K562 (cell line): ENCODE results near the gene NTSR1. TPM values are rescaled to one million over a fixed set of nuclear protein-coding genes. Genes with fewer than 3 reads are reported as not detected.

Experiments used
- CBX3 ChIP-seq, 2 experiments: IDR thresholded peaks; 1 replicate in 1 of 2; 2 replicates in 1 of 2; pipeline ENCODE4 v1.6.1; 2012; ENCODE audit warnings: inconsistent platforms in 2 of 2, low read length in 2 of 2, borderline replicate concordance in 1 of 2, control low read depth in 1 of 2
- CEBPB ChIP-seq: fragments of 450-650 bp; IDR thresholded peaks from 2 replicates; pipeline ENCODE4 v1.6.1; 2016; ENCODE audit warnings: missing genetic modification characterization, missing compliant biosample characterization
- CTBP1 ChIP-seq: fragments of 450-650 bp; IDR thresholded peaks from 2 replicates; pipeline ENCODE4 v1.6.1; 2016; ENCODE audit warnings: borderline replicate concordance
- ETV5 ChIP-seq: sonication (generic); formaldehyde crosslinking; IDR thresholded peaks from 2 replicates; pipeline ENCODE4 v1.4.0; 2020; ENCODE audit warnings: low read depth, mild to moderate bottlenecking, missing genetic modification reagents
- ETV6 ChIP-seq, 3 experiments: fragments of 150-350 bp in 1 of 3; sonication (generic) in 1 of 3; formaldehyde crosslinking in 1 of 3; IDR thresholded peaks; 2 replicates each; pipeline versions ENCODE4 v1.6.1 to v1.8.0; 2014 to 2022; ENCODE audit warnings: borderline replicate concordance in 2 of 3, low read depth in 2 of 3, antibody characterized with exemption in 1 of 3, low read length in 1 of 3, mild to moderate bottlenecking in 1 of 3, missing genetic modification reagents in 1 of 3
- FOXK1 ChIP-seq: sonication (generic); formaldehyde crosslinking; IDR thresholded peaks from 2 replicates; pipeline ENCODE4 v1.8.0; 2022; ENCODE audit warnings: missing genetic modification reagents, mild to moderate bottlenecking, borderline replicate concordance
- HES1 ChIP-seq: fragments of 450-650 bp; IDR thresholded peaks from 2 replicates; pipeline ENCODE4 v1.6.1; 2016; ENCODE audit warnings: low read depth, mild to moderate bottlenecking, moderate library complexity
- SOX6 ChIP-seq: fragments of 450-650 bp; IDR thresholded peaks from 2 replicates; pipeline ENCODE4 v1.6.1; 2014; ENCODE audit warnings: mild to moderate bottlenecking
- TBP ChIP-seq: optimal IDR thresholded peaks from 2 replicates; pipeline ENCODE3; 2011; ENCODE audit warnings: low read depth, low read length, improper control_type of control experiment
- polyA plus RNA-seq, 8 experiments: library from polyadenylated mRNA; depleted of rRNA in 4 of 8; stranded (reverse) in 5 of 8; unstranded in 3 of 8; fragments of >200 nt; fragmentation: Nextera tagmentation in 2 of 8; fragmentation: Illumina TruSeq in 1 of 8; extraction: Ambion mirVana in 2 of 8; extraction: Trizol in 1 of 8; gene quantifications; 2 replicates each; pipeline versions ENCODE4 v1.2.1 to v1.2.3, GENCODE V29; 2011 to 2014; ENCODE audit warnings: inconsistent platforms in 1 of 8, missing spikeins in 1 of 8
- total RNA-seq, 7 experiments: library from RNA; depleted of rRNA in 6 of 7; stranded (reverse); fragments of >200 nt in 6 of 7; fragmentation: Illumina TruSeq in 2 of 7; extraction: Trizol in 2 of 7; gene quantifications; 2 replicates each; pipeline versions ENCODE4 v1.2.1 to v1.2.3, GENCODE V29; 2011 to 2021; ENCODE audit warnings: low replicate concordance in 1 of 7
- TF ChIP-seq, protein P1 (sequence below): fragments of 450-650 bp; formaldehyde crosslinking; IDR thresholded peaks from 2 replicates; pipeline ENCODE4 v1.4.0; 2020; ENCODE audit warnings: mild to moderate bottlenecking, moderate library complexity
- TF ChIP-seq, protein P2 (sequence below): fragments of 450-650 bp; IDR thresholded peaks from 2 replicates; pipeline ENCODE4 v1.6.1; 2016; ENCODE audit warnings: mild to moderate bottlenecking, moderate library complexity

The NTSR1 gene
- total and polyA plus RNA-seq, 9 of the 15 experiments (the other 6 are each of a cell fraction or from before 2014, with no cell fraction given) = 0.04 to 0.40 (median 0.13) TPM; not detected in 3

GRCh38 chr20:62791301-62792181, 82.9 kb downstream of the NTSR1 start (continued):
- TF ChIP-seq TBP (peak; percentile 26), CBX3 (IDR thresholded peaks at IDR 0.05; ENCODE audit: borderline replicate concordance in 1 of 2, low read length in 2 of 2) (peak in 1 of 2 experiments; percentile 38; a peak in 1 of 3 replicates), HES1 (no peak), FOXK1 (CRISPR knock-in tag) (0 out of 2 replicates have a peak, but pooled peaks have one; percentile 47), CTBP1 (peak; percentile 44; the same call in 1 of the 2 replicates), SOX6 (peak; percentile 16; the same call in 1 of the 2 replicates), CEBPB (tag) (no peak), ETV5 (CRISPR knock-in tag) (peak; percentile 57; the same call in 1 of the 2 replicates), ETV6 (IDR thresholded peaks at IDR 0.05; ENCODE audit: borderline replicate concordance in 1 of 2, low read depth in 2 of 2, low read length in 1 of 2) (peak in 1 of 2 experiments; percentile 52; a peak in 1 of 4 replicates), ETV6 (CRISPR knock-in tag; IDR thresholded peaks at IDR 0.05; ENCODE audit: borderline replicate concordance) (no peak)
- TF ChIP-seq, protein P1, sequence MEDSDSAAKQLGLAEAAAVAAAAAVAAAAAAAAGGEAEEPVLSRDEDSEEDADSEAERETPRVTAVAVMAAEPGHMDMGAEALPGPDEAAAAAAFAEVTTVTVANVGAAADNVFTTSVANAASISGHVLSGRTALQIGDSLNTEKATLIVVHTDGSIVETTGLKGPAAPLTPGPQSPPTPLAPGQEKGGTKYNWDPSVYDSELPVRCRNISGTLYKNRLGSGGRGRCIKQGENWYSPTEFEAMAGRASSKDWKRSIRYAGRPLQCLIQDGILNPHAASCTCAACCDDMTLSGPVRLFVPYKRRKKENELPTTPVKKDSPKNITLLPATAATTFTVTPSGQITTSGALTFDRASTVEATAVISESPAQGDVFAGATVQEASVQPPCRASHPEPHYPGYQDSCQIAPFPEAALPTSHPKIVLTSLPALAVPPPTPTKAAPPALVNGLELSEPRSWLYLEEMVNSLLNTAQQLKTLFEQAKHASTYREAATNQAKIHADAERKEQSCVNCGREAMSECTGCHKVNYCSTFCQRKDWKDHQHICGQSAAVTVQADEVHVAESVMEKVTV (CRISPR knock-in tag) = peak; percentile 56
- TF ChIP-seq, protein P2, sequence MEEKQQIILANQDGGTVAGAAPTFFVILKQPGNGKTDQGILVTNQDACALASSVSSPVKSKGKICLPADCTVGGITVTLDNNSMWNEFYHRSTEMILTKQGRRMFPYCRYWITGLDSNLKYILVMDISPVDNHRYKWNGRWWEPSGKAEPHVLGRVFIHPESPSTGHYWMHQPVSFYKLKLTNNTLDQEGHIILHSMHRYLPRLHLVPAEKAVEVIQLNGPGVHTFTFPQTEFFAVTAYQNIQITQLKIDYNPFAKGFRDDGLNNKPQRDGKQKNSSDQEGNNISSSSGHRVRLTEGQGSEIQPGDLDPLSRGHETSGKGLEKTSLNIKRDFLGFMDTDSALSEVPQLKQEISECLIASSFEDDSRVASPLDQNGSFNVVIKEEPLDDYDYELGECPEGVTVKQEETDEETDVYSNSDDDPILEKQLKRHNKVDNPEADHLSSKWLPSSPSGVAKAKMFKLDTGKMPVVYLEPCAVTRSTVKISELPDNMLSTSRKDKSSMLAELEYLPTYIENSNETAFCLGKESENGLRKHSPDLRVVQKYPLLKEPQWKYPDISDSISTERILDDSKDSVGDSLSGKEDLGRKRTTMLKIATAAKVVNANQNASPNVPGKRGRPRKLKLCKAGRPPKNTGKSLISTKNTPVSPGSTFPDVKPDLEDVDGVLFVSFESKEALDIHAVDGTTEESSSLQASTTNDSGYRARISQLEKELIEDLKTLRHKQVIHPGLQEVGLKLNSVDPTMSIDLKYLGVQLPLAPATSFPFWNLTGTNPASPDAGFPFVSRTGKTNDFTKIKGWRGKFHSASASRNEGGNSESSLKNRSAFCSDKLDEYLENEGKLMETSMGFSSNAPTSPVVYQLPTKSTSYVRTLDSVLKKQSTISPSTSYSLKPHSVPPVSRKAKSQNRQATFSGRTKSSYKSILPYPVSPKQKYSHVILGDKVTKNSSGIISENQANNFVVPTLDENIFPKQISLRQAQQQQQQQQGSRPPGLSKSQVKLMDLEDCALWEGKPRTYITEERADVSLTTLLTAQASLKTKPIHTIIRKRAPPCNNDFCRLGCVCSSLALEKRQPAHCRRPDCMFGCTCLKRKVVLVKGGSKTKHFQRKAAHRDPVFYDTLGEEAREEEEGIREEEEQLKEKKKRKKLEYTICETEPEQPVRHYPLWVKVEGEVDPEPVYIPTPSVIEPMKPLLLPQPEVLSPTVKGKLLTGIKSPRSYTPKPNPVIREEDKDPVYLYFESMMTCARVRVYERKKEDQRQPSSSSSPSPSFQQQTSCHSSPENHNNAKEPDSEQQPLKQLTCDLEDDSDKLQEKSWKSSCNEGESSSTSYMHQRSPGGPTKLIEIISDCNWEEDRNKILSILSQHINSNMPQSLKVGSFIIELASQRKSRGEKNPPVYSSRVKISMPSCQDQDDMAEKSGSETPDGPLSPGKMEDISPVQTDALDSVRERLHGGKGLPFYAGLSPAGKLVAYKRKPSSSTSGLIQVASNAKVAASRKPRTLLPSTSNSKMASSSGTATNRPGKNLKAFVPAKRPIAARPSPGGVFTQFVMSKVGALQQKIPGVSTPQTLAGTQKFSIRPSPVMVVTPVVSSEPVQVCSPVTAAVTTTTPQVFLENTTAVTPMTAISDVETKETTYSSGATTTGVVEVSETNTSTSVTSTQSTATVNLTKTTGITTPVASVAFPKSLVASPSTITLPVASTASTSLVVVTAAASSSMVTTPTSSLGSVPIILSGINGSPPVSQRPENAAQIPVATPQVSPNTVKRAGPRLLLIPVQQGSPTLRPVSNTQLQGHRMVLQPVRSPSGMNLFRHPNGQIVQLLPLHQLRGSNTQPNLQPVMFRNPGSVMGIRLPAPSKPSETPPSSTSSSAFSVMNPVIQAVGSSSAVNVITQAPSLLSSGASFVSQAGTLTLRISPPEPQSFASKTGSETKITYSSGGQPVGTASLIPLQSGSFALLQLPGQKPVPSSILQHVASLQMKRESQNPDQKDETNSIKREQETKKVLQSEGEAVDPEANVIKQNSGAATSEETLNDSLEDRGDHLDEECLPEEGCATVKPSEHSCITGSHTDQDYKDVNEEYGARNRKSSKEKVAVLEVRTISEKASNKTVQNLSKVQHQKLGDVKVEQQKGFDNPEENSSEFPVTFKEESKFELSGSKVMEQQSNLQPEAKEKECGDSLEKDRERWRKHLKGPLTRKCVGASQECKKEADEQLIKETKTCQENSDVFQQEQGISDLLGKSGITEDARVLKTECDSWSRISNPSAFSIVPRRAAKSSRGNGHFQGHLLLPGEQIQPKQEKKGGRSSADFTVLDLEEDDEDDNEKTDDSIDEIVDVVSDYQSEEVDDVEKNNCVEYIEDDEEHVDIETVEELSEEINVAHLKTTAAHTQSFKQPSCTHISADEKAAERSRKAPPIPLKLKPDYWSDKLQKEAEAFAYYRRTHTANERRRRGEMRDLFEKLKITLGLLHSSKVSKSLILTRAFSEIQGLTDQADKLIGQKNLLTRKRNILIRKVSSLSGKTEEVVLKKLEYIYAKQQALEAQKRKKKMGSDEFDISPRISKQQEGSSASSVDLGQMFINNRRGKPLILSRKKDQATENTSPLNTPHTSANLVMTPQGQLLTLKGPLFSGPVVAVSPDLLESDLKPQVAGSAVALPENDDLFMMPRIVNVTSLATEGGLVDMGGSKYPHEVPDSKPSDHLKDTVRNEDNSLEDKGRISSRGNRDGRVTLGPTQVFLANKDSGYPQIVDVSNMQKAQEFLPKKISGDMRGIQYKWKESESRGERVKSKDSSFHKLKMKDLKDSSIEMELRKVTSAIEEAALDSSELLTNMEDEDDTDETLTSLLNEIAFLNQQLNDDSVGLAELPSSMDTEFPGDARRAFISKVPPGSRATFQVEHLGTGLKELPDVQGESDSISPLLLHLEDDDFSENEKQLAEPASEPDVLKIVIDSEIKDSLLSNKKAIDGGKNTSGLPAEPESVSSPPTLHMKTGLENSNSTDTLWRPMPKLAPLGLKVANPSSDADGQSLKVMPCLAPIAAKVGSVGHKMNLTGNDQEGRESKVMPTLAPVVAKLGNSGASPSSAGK = peak; percentile 60
